Measurements from ENCODE around the gene AOPEP.

Gene AOPEP

DNA sequence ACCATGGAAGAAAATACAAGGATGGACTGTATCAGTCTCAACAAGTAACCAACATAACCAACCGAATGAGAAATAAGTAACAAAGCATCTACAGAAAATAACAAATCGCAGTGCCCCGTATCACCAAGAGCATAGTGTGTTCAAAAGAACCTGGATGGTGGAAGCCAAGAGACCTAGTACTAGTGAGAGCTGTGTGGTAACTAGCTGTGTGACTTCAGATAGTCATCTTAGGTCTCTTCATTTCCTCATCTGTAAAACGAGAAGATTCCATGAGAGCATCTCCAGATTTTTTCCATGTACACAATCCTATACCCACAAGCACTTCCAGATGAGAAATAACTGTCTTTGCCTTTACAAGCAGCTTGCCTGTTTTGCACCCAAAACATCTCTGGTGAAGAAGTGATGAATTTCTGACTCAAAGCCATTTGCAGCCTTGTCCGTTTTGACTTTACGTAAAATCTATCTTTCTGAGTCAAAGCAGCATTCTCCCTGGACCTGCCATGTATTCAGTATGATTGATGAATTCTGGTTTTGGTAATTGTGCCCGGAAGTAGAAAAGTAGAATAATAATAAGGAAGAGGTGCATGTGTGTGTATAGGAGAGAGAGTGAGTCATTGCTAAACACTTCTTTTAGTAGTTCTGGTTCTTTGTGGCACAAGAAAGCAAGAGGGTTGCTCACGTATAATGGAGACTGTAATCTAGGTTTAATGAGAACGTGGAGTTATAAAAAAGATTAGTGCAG lies 41.0 kb downstream of the AOPEP start:
- peak; percentile 81 for DNase-seq

DNA sequence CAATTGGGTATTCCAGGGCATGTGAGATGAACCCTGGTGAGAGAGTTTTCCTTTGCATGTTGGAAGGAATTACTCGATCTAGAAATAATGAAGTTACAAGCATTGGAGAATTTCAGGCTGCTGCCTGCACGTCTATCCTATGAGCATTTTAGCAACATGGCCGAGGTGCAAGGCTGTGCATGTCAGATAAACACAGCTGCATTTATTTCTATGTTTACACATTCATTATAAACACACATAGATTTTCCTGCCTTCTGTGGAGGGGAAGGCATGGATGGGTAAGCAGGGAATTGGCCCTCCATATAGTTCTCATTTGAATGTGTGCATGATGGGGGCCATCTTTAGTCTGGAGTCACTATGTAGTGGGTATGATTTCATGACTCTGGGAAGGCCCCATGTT lies 42.3 kb downstream of the AOPEP start:
- no peak for DNase-seq

DNA sequence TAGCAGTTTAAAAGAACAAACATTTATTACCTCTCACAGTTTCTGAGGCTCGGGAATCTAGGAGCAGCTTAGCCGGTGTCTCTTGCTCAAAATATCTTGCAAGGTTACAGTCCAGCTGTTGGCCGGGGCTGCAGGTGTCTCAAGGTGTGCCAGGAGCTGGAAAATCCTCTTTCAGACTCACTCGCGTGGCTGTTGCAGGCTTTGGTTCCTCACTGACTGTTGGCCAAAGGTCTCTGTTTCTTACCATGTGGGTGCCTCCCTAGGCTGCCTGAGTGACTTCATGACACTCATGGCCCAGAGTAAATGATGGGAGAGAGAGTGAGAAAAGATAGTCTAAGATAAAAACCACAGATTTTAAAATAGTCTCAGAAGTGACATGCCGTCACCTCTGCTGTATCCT lies 43.8 kb downstream of the AOPEP start:
- DNase-seq: no peak

DNA sequence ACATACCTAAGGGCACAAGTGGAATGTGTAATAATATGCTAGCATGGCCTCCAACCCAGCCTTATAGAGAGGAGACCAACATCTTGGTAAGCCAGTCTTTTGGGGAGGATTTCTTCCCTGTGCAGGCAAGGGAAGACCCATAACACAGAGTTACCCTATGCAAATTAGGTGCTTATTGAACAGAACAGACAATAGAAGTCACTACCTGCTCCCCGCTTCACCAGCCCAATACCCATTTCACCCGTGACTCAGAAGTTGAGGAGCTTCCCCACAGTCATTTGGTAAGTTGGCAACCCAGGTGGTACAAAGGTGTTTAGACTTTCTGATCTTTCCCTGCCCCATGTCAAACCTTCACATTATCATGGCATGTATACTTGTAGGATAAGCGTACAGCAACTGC lies 44.6 kb downstream of the AOPEP start:
- DNase-seq: no peak

DNA sequence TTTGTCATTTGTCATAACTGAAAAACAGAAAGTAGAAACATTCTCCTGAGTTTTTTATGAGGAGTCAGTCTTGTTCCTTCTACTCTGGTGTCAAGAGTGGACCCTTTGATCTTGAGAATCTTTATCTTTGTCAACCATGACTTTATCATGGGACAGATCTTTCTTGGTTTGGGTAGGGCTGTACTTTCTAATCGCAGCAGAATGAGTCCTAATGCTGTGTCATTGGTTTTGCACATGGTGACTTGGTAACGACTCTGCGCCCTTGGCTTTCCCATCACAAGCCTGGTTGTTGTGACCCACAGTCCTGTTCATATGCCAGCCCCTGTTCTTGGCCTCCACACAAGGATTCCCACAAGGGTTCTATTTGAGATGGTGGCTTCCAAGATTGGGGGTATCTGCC lies 45.6 kb downstream of the AOPEP start:
- no peak for DNase-seq

DNA sequence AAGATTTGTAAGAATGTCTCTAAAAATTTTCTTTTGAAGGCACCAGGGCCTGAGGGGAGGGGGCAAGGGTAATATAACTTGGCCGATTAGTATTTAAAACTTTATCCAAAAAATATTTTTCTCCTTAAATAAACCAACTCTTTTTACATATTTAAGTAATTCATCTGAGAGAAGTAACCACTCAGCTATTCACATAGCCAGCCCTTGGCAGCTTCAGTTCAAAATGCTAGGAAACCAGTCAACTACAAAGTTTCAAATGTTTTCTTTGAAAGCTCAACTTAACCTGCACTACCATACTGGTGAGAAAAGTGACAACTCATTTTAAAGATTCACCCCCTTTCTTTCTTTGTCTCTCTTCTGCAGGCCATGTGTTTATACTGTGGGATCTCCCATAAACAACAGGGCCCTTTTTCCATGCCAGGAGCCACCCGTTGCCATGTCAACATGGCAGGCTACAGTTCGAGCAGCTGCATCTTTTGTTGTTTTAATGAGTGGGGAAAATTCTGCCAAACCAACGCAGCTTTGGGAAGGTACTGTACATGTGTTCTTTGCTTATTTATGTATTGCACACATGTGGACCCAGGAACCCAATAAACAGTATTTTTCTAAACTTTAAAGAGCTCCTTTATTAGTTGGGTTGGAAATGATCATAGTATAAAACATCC lies 46.3 kb downstream of the AOPEP start:
- DNase-seq: no peak

DNA sequence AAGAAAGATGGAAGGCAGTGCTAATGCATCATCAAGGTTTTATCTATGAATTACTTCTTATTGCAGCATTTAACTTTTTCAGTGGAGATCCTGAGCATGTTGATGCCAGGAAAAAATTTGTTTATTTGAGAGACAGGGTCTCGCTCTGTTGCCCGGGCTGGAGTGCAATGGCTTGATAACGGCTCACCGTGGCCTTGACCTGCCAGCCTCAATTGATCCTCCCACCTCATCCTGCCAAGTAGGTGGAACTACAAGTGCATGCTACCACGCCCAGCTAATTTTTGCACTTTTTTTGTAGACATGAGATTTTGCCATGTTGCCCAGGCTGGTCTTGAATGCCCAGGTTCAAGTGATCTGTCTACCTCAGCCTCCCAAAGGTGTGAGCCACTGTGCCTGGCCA lies 47.2 kb downstream of the AOPEP start:
- DNase-seq: no peak

DNA sequence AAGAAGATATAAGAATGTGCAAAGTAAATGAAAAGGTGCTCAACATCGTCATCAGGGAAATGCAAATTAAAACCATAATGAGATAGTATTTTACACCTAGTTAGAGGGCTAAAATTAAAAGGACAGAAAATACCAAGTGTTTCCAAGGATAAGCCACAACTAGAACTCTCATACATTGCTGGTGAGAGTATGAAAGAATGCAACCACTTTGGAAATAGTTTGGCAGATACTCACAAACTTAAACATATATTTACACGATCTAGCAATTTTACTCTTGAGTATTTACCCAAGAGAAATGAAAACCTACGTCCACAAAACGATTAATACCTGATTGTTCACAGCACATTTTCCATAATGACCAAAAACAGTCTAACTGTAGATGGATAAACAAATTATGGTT lies 51.5 kb downstream of the AOPEP start:
- DNase-seq: no peak

DNA sequence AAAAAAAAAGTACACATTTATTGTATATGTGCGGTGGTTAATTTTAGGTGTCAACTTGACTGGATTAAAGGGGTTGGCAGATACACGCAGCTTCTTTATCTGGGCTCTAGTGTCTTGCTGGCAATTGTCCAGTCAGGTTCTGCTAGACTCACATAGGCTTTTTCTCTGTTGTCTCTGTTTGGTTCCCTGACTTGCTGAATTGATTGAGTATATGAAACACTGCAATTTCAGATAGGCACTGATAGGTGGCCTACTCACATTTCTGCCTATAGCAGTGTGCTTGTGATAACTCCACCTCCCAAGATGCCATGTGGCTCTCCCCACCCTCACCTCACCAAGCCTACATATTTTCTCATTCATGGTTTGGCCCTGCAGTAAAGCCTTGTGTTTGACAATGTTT lies 52.5 kb downstream of the AOPEP start:
- DNase-seq: no peak

DNA sequence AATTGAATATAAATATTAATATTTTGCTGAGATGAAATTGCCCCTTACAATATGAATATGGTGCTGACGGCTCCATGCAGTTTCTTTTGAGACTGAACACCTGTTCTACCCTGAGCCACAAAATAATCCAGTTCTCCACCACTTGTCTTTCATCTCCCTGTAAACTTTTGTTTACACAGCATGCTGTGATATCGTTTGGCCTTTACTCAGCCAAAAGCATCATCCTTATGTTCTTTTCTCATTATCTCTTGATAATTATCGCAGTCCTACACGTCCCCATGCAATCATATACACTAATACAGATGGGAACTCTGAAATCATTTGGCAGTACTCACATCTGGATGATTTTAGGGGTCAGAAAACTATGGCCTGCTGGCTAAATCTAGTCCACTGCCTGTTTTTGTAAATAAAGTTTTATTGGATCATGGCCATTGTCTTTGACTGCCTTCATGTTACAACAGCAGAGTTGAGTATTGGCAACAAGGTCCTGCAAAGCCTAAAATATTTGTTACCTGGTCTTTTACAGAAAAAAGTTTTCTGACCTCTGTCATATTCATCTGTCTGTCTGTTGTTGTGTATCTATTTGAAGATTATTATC lies 53.3 kb downstream of the AOPEP start:
- DNase-seq: no peak

DNA sequence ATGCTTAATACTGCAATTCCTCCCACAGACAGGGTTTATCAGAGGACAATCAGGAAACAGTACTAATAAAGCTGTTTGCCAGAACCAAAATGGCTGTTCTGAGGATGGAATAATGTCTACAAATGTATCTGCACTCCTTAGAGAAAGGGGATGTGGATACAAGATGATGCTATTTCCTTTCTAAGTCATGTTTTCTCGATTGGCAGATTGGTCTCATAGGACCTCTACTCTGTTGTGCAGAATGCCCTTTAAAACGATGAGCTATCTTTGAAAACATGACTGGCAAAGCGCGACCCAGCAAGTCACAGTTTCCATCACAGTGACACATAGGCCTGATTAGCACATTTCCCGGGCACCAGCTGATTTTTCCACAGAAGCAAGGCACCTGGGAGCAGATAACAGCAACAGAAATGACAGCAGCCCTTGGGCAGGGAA lies 54.0 kb downstream of the AOPEP start:
- no peak for DNase-seq

DNA sequence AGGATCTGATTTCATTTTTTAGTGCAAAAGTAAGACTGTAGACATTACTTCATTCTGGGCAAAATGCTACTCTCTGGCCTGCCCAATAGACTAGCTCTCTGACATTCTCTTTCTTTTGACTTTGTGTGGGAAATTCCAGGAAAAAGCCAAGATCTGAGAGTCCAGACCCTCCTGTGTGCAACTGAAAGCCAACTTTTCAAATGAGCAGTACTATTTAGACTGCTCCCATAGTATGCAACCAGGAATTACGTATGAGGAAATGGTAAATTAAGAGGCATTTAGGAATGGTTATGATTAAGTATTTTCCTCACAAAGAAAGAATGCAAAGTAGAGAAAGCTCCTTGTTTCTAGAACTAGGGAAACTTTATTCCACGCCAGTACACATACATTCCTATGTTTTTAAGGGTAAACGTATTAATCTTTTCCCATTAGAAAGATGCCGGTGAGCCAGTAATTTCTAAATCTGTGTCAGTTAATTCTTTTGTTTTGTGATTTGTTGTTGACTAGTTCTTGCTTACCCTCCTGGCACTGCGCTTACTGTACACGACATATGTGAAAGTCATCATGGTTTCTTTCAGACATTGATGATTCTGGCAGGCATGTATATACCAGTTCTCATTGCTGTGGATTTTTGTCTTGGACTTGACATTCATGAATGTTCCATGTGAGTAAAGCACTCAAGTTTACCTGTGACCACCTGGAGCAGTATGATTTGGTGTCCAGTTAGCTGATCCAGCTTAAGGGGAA lies 56.0 kb downstream of the AOPEP start:
- DNase-seq: peak; percentile 90

DNA sequence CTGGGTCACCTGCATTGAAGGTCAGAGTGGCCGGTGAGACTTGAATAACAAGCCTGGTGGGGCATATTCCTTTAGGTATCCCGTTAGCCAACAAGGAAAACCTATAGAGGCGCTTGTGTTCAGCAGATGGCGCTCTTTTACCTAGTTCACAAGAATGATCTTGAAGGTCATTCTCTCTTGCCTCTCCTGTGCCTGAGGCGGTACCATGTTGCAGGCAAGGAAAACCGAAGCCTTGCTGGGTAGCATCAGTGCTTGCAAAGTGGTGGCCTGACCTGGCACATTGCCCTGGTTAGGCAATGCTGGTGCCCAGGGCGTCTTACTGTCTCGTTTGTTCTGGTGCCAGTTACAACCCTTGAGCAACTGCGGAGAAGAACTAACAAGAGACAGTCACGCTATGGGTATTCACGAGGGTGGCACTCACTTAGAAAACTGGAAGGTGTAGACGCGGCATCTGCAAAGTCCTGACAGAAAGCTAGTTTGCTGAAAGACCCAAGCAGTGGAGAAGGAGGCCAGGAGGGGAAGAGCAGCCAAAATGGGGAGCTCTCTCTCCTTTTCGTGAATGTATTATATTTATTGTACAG lies 56.7 kb downstream of the AOPEP start:
- DNase-seq: peak; percentile 85

DNA sequence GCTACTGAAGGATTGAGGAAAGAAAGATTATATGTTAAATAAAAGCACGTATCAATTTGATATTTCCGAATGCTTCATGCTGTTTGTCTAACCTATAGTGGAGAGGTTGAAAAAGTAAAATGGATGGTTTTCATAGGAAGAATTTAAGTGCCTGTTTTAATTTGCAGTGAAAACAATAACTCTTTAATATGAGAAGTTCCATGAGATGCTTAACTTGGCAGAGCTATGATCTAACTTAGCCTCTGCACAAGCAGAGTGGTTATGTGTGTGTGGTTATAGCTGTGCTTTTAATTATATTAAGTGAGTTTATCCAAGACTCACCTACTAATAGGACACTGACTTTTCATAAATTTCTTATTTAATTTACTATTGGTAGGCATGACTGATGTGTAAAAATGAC lies 57.4 kb downstream of the AOPEP start:
- no peak for DNase-seq

DNA sequence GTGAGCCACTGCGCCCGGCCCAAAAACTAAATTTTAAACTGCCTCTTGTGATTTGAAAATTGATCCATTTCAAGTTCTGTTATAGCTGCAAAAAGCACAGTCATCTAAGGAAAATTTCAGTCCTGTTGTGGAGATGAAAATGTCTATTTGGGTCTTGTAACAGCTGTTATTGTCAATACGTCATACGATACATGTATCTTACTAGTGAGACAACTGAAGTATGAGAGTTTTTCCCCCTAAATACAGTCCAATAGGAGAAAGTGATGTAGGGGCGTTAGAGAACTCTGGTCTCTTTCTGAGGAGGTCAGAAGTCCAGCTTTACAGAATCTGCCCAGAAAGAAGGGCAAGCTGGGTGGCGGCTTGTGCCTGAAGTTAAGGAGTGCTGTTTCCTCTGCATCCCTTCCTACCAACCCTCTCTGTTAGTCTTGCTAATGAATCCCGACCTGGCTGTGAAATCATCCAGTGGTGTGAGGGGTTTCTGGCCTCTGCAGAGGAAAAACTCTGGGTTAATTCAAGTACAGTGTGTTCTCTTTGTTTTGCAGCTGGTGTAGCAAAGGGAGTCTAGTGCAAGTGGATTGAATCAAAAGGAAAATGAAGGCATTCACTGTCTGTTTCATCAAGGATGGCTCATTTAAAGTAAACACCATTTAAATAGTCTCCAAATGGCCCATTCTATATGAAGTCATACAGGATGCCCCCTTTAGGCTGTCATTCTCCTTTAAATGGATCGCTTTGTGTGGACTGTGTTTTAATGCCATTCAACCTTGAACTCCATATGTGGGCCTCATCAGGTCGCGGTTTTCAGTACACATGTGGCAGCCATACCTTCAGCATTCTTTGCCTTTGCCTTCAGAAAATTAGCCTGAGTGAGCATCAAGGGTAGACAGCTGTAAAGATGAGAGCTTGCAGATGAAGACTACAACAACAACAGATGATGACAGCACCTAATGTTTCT lies 59.0 kb downstream of the AOPEP start:
- peak; percentile 63 for DNase-seq

DNA sequence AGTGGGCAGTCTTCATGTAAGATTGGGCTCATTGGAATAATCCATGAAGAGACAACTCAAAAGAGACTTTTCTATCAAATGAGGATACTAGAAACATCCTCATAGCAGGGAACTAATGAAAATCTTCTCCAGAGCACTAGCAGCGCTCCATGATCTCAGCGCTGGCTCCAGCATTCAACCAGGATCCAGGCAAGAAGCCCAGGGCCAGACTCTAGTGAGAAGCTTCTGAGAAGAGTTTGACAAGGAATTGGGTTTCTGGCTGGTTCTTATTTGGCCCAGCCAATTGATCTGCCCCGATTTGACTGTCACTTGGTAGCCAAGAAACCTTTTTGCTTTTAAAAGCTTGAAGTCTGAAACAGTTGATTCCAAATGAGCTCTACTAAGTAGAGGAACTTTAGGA lies 60.1 kb downstream of the AOPEP start:
- no peak for DNase-seq

DNA sequence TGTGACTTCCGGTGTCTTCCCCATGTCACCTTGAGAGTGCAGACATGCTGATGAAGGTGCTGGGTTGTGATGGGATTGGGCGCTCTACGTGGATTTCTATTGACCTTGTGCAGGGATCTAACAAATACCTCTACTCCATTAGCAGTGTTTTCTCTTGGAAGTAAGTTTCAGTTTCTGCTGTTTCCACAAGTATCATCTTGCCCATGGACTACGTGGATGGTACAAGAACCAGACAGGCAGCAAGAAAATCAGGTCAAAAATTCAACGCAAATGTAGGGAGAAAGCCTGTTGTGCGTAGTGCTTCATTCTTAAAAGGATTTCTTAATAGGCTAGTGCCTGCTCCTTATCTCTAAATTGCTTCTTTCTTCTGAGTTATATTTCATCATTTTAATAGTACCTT lies 60.8 kb downstream of the AOPEP start:
- DNase-seq: no peak

DNA sequence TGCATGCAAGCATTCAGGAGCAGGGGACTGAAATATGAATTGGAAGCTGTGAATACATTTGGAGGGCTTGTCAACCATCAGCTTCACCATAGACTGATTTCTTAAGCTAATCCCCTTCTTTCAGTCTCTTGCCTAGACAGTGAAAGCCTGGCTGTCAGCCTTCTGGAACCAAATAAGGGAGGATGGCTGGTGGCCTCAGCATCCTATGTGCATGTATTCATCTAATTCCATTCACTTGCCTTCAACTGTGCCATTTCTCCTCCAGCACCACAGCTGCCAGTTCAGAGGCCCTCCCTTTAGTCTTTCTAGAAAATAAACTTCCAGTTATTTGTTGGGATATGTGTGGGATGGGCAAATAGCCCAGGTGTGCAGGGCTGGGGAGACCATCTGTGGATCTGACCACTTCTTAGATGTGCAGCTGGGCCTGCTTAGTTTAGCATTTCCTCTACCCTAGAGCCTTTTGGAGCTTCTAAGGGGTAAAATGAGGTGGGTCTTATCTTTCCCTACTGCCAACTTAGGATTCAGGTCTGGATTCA lies 62.1 kb downstream of the AOPEP start:
- no peak for DNase-seq

DNA sequence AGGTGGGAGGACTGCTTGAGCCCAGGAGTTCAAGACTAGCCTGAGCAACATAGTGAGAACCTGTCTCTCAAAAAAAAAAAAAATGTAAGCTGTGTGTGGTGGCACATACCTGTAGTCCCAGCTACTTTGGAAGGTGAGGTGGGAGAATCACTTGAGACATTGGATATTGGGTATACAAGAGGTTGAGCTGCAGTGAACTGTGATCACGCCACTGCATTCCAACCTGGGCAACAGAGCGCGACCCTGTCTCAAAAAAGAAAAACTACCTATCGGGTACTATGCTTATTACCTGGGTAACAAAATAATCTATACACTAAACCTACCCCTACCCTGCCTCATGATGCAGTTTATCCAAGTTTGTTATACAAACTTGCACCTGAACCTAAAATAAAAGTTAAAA lies 64.9 kb downstream of the AOPEP start:
- DNase-seq: no peak

DNA sequence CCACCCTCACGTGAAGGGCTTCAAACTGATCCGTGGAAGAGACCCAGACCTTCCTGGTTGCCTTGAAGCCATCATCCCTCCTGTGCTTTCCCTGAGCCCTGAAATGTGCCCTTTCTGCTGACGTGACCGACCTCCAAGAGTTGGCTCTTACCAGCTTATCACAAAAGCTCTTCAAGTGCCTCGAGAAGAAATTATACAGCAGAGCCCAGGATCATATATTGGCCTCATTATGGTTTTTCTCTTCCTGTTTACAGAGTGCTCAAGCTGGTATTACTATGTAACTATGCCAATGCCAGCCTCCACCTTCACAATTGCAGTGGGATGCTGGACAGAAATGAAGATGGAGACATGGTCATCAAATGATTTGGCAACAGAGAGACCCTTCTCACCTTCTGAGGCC lies 66.0 kb downstream of the AOPEP start:
- DNase-seq: no peak

DNA sequence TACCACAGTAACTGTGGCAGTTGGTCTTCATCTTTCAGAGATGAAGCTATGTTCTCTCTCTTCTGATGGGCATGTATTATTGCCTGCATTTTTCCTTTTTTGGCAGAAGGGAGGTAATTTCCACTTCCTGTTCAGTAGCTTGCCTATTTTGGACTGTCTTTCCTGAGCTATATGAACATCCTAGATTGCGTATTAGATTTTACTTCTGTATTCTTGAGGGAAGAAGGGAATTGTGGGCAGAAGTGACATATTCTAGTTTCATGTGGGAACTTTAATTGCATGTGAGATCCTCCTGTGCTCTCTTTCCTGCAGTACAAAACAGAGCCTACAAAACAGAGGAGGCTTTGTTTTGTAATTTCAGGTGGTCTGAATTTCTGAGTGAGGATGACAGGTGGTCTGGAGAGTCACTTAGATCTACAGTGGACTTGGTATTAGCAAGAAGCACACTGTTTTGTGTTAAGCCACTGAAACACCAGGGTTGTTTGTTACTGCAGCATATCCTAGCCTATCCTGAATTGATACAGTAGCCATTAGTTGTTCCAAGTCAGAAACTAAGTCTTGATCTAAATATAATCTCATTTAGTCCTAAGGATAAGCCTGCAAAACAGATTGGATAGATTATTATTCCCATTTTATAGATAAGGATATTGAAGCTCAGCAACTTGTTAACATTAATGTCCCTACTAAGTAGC lies 68.1 kb downstream of the AOPEP start:
- no peak for DNase-seq
